HG03280 (cell line): ENCODE measurements around the gene SCO2.

ENCODE experiments used
- ATAC-seq: cut with Tn5 transposase; IDR thresholded peaks from one replicate; pipeline ENCODE4 v1.9.1; 2021; ENCODE audit warnings: mild to moderate bottlenecking, moderate library complexity; ENCODE audit not compliant: unreplicated experiment

The SCO2 gene

GRCh38 chr22:50503475-50504145 lies 21.8 kb downstream of the SCO2 start:
- no peak for ATAC-seq

GRCh38 chr22:50502628-50503474 lies 22.5 kb downstream of the SCO2 start:
- ATAC-seq, result no peak

GRCh38 chr22:50502096-50502495 lies 23.3 kb downstream of the SCO2 start:
- ATAC-seq, result no peak

DNA sequence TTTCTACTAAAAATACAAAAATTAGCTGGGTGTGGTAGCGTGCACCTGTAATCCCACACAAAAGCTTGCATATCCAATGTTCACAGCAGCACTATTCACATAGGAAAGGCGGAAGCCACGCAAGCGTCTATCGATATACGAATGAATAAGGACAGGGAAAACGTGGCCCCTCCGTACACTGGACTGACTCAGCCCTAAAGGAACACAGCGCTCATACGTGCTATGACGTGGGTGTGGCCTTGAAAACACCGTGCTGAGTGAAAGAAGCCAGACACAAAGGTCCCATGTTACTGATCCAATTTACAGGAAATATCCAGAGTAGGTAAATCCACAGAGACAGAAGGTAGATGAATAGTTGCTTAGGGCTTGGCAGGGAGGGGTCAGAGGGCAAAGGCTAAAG lies 24.9 kb downstream of the SCO2 start:
- no peak for ATAC-seq

GRCh38 chr22:50498322-50498890 lies 27.0 kb downstream of the SCO2 start:
- ATAC-seq, result no peak

DNA sequence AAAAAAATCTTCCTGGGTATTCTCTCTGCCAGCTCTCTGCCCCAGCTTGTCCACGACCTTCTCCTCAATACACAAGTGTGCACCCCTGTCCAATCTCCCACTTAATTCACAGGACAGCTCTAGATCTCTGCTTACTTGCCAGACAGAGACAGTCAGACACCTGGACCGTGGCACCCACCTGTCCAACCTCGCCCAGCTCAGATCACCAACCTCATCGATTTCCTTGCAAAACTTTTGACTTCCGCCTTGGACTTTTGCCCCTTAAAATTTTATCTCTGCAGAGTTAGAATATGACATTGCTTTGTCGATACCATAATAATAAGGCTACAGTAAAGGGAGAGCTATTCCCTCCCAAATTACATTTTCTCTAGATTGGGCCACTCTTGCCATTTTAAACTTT lies 28.3 kb downstream of the SCO2 start:
- no peak for ATAC-seq

DNA sequence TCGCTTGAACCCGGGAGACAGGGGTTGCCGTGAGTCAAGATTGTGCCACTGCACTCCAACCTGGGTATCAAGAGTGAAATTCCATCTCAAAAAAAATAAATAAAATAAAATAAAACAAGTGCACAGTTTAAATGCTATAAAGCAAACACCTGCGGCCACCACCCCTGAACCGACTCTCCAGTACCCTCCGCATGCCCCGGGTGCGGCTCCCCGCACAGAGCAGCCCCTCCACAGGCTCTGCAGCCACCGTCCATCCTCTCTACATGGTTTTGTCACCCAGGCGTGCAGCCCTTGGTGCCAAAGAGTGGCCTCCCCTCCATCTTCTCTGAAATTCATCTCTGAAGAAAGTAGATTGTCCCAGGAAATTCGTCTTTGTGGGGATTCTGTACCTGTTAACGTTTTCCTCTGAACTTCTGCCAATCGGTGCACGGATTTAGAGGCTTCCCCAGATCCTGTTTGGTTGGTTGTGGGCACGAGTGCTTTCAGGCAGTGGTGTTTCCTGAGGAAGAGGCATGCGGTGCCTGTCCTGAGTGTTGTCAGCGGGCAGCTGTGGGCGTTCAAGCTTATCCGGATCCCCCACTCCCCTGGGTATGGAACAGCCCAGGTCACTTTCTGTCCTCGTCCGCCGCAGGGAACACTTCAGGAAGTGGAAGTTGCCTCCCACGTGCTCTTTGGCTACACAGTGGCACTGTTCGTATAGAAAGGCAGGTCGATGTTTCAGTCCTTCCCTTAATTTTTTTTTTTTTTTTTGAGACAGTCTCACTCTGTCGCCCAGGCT lies 34.7 kb downstream of the SCO2 start:
- ATAC-seq, result no peak

- ATAC-seq, result no peak
Measured at GRCh38 chr22:50489363-50490243, 35.8 kb downstream of the SCO2 start.

DNA sequence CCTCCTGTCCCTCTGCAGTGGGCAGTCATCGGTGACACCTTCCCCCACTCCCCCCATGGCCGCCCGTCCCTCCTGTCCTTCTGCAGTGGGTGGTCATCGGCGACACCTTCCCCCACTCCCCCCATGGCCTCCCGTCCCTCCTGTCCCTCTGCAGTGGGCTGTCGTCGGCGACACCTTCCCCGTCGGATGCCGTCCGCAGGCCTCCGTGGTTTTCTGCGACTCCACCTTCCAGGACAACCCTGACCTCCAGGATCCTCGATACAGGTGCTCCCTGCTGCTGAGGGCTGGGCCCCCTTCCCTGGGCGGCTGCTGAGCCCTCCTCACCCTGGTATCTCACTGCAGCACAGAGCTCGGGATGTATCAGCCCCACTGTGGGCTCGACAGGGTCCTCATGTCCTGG lies 36.5 kb downstream of the SCO2 start:
- ATAC-seq, result no peak

- no peak for ATAC-seq
Measured at GRCh38 chr22:50488006-50488677, 37.3 kb downstream of the SCO2 start.

- ATAC-seq, result no peak
Measured at GRCh38 chr22:50487290-50488005, 38.0 kb downstream of the SCO2 start.

DNA sequence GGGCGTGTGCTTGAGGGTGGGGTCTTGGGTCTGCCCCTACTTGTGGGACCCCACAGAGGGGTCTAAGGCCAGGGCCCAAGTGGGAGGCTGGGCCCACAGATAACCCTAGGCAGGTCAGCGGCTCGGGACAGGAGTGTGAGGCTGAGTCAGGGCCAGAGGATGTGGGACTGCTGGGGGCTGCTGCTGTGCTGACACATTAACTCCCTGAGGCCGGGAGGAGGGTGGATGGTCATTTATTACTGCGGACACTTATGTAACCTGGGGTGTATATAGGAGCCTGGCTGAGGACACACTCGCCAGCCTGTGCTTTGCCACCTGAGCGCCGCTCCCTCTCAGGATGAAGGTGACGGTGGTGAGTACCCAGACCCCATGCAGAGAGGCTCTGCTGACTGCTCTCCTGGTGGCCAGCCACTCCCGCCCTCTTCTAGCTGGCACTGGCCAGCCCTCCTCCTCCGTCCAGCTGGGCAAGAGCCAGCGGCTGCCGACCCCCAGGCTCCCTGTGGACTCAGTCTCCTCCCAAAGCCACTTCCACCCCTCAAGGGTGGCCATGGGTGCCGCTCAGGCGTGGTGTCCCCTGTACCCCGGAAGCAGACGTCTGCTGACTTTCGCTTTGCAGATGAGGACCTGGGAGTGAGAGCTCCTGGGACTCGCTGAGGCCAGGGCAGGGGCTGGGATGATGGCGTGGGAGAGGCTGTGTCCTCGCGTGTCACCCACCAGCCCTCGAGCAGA lies 38.7 kb downstream of the SCO2 start, which contains the start of gene MIOX:
Gene MIOX (plus strand): TSS at position 299 of the 729 bp plus-strand sequence. CDS start 39 bp downstream, at position 338.
- ATAC-seq, result no peak

GRCh38 chr22:50485221-50486131 lies 39.9 kb downstream of the SCO2 start:
- no peak for ATAC-seq

- ATAC-seq, result no peak
Measured at GRCh38 chr22:50483977-50484853, 41.2 kb downstream of the SCO2 start.

- ATAC-seq, result no peak
Measured at GRCh38 chr22:50483556-50483955, 41.8 kb downstream of the SCO2 start.

DNA sequence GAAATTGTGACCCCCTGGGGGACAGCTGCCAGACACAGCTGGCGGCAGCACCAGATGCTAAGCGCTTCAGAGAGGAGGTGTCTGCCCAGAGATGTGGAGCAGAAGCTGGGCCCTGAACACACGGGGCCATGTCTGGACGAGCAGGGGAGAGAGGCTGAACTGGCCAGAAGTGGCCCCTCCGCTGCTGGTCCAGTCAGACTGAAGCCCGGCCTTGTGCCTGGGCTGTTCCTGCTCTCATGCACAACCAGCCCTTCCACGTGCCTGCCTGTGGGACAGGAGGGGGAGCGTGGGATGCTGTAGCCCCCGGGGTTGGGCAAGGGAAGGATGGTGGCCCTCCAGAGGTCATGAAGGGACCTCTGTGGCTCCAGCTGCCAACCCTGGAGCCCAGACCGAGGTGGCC lies 42.3 kb downstream of the SCO2 start:
- no peak for ATAC-seq
